Nephron progenitor cell (in vitro differentiated cells): Measurements from ENCODE around the gene P2RY8.

Experiments used
- DNase-seq: peaks from one replicate; pipeline ENCODE4 v3.0.0; 2021
- H3K27ac Mint-ChIP-seq: 2 replicates; pipeline ENCODE4 v1.8.0; 2021; ENCODE audit warnings: mild to moderate bottlenecking, moderate library complexity, mixed read lengths
- H3K27me3 Mint-ChIP-seq: 2 replicates; pipeline ENCODE4 v1.8.0; 2021; ENCODE audit warnings: mild to moderate bottlenecking, low read depth, mixed read lengths; ENCODE audit not compliant: poor library complexity
- H3K36me3 Mint-ChIP-seq: 2 replicates; pipeline ENCODE4 v1.8.0; 2021; ENCODE audit warnings: low read depth, mixed read lengths
- H3K4me1 Mint-ChIP-seq: 2 replicates; pipeline ENCODE4 v1.8.0; 2021; ENCODE audit warnings: mixed read lengths
- H3K4me3 Mint-ChIP-seq: 2 replicates; pipeline ENCODE4 v1.8.0; 2021; ENCODE audit warnings: mild to moderate bottlenecking, moderate library complexity, mixed read lengths
- H3K9me3 Mint-ChIP-seq: 2 replicates; pipeline ENCODE4 v1.8.0; 2021; ENCODE audit warnings: mild to moderate bottlenecking, moderate library complexity, mixed read lengths
- CTCF ChIP-seq: fragments of 200-600 bp; sonication (generic); IDR thresholded peaks from 2 replicates; pipeline ENCODE4 v1.5.0; 2021; ENCODE audit warnings: antibody characterized with exemption

Gene P2RY8

GRCh38 chrX:1425381-1425780 lies 111.6 kb downstream of the P2RY8 start:
- no peak overlapping the region for H3K4me3 Mint-ChIP-seq
- H3K4me1 Mint-ChIP-seq = no peaks in the 10 kb centered on the region
- peaks cover 7% of the 10 kb centered on the region for H3K27me3 Mint-ChIP-seq
- peaks cover 13% of the 10 kb centered on the region for H3K36me3 Mint-ChIP-seq
- no peak for TF ChIP-seq CTCF
- no peak for DNase-seq
- H3K27ac Mint-ChIP-seq = no peak overlapping the region
- peaks cover 52% of the 10 kb centered on the region for H3K9me3 Mint-ChIP-seq

- peaks cover 7% of the 10 kb centered on the region for H3K27me3 Mint-ChIP-seq
- no peak for DNase-seq
- H3K4me3 Mint-ChIP-seq = no peak overlapping the region
- peaks cover 8% of the 10 kb centered on the region for H3K36me3 Mint-ChIP-seq
- peaks cover 60% of the 10 kb centered on the region for H3K9me3 Mint-ChIP-seq
- TF ChIP-seq CTCF = no peak
- no peaks in the 10 kb centered on the region for H3K4me1 Mint-ChIP-seq
- no peak overlapping the region for H3K27ac Mint-ChIP-seq
These were observed 112.7 kb downstream of the P2RY8 start for GRCh38 chrX:1424147-1424851.

- no peaks in the 10 kb centered on the region for H3K4me1 Mint-ChIP-seq
- H3K36me3 Mint-ChIP-seq = peaks cover 4% of the 10 kb centered on the region
- no peak for TF ChIP-seq CTCF
These were observed 113.8 kb downstream of the P2RY8 start for GRCh38 chrX:1423215-1423614.

GRCh38 chrX:1422135-1422465 lies 114.9 kb downstream of the P2RY8 start:
- no peak overlapping the region for H3K27ac Mint-ChIP-seq
- peaks cover 60% of the 10 kb centered on the region for H3K9me3 Mint-ChIP-seq
- H3K4me3 Mint-ChIP-seq = no peak overlapping the region
- no peak for DNase-seq
- no peaks in the 10 kb centered on the region for H3K36me3 Mint-ChIP-seq
- peaks cover 4% of the 10 kb centered on the region for H3K27me3 Mint-ChIP-seq
- no peaks in the 10 kb centered on the region for H3K4me1 Mint-ChIP-seq
- no peak for TF ChIP-seq CTCF

More at GRCh38 chrX:1423215-1423614, 113.8 kb downstream of the P2RY8 start:
- Mint-ChIP-seq H3K27ac (no peak overlapping the region), H3K9me3 (peaks cover 60% of the 10 kb centered on the region), H3K27me3 (peaks cover 7% of the 10 kb centered on the region), H3K4me3 (no peak overlapping the region)
- no peak for DNase-seq

GRCh38 chrX:1421433-1422134 lies 115.4 kb downstream of the P2RY8 start:
- Mint-ChIP-seq H3K4me3 (no peak overlapping the region), H3K27ac (no peak overlapping the region)

More at GRCh38 chrX:1421433-1422134, 115.4 kb downstream of the P2RY8 start:
- Mint-ChIP-seq H3K36me3 (no peaks in the 10 kb centered on the region), H3K27me3 (peaks cover 4% of the 10 kb centered on the region), H3K9me3 (peaks cover 60% of the 10 kb centered on the region), H3K4me1 (no peaks in the 10 kb centered on the region)
- no peak for TF ChIP-seq CTCF
- no peak for DNase-seq
